ENCODE measurements around the gene ZSCAN20. TPM values are rescaled to one million over a fixed set of nuclear protein-coding genes. Genes with fewer than 3 reads are reported as not detected.

Gene ZSCAN20
- 2.4 and 5.0 TPM in 2 replicates for polyA plus RNA-seq (2014; cell fraction: cytosol; rRNA removed)
- polyA plus RNA-seq (2014; cell fraction: nucleus; rRNA removed): 2.3 and 4.0 TPM in 2 replicates

GRCh38 chr1:33472269-33472980, at the start of gene ZSCAN20:
Gene ZSCAN20, plus strand, starts transcription at chr1:33472645. Its CDS starts 6,644 bp downstream, at chr1:33479289.
- DNase-seq (ENCODE audit: low spot score): peak; percentile 97

GRCh38 chr1:33424205-33424604, 48.2 kb upstream of the ZSCAN20 start:
- no peak for DNase-seq (ENCODE audit: low spot score)

- DNase-seq (ENCODE audit: low spot score): no peak
Measured at GRCh38 chr1:33424610-33425009, 47.8 kb upstream of the ZSCAN20 start.

- DNase-seq (ENCODE audit: low spot score): no peak
Measured at GRCh38 chr1:33425900-33426299, 46.5 kb upstream of the ZSCAN20 start.

- DNase-seq (ENCODE audit: low spot score): no peak
Measured at GRCh38 chr1:33426916-33427315, 45.5 kb upstream of the ZSCAN20 start.

- DNase-seq (ENCODE audit: low spot score): no peak
Measured at GRCh38 chr1:33428661-33429060, 43.8 kb upstream of the ZSCAN20 start.

GRCh38 chr1:33429332-33429731, 43.1 kb upstream of the ZSCAN20 start:
- no peak for DNase-seq (ENCODE audit: low spot score)

GRCh38 chr1:33429856-33430691, 42.4 kb upstream of the ZSCAN20 start:
- DNase-seq (ENCODE audit: low spot score): no peak

- peak; percentile 95 for DNase-seq (ENCODE audit: low spot score)
Measured at GRCh38 chr1:33430692-33431593, 41.5 kb upstream of the ZSCAN20 start, which contains the start of gene PHC2. Gene PHC2, minus strand, starts transcription at chr1:33431095. Its CDS starts 55,556 bp downstream, at chr1:33375539.

- no peak for DNase-seq (ENCODE audit: low spot score)
Measured at GRCh38 chr1:33433509-33434362, 38.7 kb upstream of the ZSCAN20 start.

GRCh38 chr1:33434363-33434750, 38.1 kb upstream of the ZSCAN20 start:
- DNase-seq (ENCODE audit: low spot score): no peak

GRCh38 chr1:33435096-33435820, 37.2 kb upstream of the ZSCAN20 start:
- DNase-seq (ENCODE audit: low spot score): no peak

GRCh38 chr1:33436557-33437285, 35.7 kb upstream of the ZSCAN20 start:
- DNase-seq (ENCODE audit: low spot score): peak; percentile 94

- no peak for DNase-seq (ENCODE audit: low spot score)
Measured at GRCh38 chr1:33438364-33439160, 33.9 kb upstream of the ZSCAN20 start.

- no peak for DNase-seq (ENCODE audit: low spot score)
Measured at GRCh38 chr1:33439662-33440061, 32.8 kb upstream of the ZSCAN20 start.

- no peak for DNase-seq (ENCODE audit: low spot score)
Measured at GRCh38 chr1:33441088-33441745, 31.2 kb upstream of the ZSCAN20 start.

- DNase-seq (ENCODE audit: low spot score): no peak
Measured at GRCh38 chr1:33442141-33442540, 30.3 kb upstream of the ZSCAN20 start.
